ENCODE measurements around the gene PRPSAP1. TPM values are rescaled to one million over a fixed set of nuclear protein-coding genes. Genes with fewer than 3 reads are reported as not detected.

Gene PRPSAP1
- total RNA-seq, 2 donors from 2014 or later = 19.4 to 22.1 TPM

DNA sequence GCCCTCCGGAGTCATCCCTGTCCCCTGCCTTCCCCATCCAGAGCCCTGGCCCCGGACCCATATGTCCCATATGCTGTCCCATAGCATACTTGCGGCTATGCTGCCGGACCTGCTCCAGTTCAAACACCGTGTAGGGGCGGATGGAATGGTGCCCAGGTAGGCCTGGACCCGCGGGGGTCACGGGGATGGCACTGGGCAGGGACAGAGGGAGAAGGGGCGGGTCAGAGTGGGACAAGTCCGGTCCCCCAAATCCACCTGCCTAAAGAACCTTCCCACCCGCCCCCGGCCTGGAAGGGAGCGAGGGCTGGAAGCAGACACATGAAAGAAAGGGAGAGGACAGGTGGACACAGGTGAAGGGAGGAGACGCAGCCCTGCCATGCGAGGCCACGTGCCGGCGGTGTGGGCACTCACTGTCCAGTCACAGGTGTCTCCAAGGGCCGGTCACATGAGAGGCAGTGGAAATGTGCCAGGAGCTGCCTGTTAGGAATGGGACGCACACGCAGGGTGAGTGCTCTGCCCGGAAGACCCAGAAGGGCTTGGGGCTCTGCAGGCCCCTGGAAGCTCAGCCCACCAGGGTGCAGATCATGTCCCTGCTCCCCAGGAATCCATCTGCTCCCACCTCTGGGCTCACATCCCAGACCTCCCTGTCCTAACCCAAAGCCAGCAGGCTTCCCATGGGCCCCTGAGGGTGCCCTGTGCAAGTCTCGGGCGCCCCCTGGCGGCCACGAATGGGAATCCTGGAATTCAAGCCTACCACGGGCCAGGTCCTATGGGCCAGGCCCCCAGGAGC lies 74.6 kb downstream of the PRPSAP1 start:
- H3K27me3 Mint-ChIP-seq = no peaks in the 10 kb centered on the region
- H3K4me1 Mint-ChIP-seq = peaks cover 11% of the 10 kb centered on the region
- ATAC-seq (peak; percentile 84), DNase-seq (peak; percentile 70 to 88 (median 76))
- no peaks in the 10 kb centered on the region for H3K9me3 ChIP-seq (ENCODE audit: control insufficient read depth, low read length, poor library complexity, severe bottlenecking)
- peak overlapping the region; percentile 65 for H3K27ac Mint-ChIP-seq
- no peaks in the 10 kb centered on the region for H3K36me3 Mint-ChIP-seq (ENCODE audit: low read depth)
- no peak overlapping the region for H3K4me3 Mint-ChIP-seq

DNA sequence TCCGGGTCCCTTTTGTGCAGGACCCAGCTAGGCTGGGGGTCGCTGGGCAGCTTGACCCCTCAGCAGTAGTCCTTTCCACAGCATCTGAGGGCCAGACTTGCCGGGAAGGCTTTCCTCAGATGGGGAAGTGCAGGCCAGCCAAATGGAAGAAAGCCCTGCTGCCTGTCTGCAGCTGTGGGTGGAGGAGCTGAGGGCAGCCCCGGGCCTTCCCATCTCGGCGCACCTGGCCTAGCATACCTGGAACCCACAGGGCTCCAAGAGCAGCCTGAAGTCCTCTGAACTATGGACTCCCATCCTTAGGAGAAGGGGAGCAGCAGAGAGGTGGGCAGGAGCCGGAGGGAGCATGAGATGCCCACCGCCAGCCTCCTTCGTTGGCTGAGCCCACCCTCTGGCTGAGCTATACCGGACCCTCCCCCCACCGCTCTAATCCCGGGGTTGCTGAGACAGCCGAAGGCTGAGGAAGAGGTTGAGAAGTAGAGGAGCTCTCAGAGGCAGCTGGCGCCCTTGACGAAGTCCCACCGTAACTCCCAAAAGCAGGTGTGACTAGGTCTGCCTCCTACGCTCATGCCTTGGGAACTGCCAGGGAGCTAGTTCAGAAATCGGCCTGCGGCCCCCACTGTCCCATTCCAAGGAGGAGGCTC lies 75.3 kb downstream of the PRPSAP1 start:
- no peaks in the 10 kb centered on the region for H3K36me3 Mint-ChIP-seq (ENCODE audit: low read depth)
- H3K27ac Mint-ChIP-seq = no peak overlapping the region
- no peak for ATAC-seq
- H3K9me3 ChIP-seq (ENCODE audit: control insufficient read depth, low read length, poor library complexity, severe bottlenecking) = no peaks in the 10 kb centered on the region
- H3K4me3 Mint-ChIP-seq = no peak overlapping the region
- peaks cover 12% of the 10 kb centered on the region for H3K4me1 Mint-ChIP-seq
- no peaks in the 10 kb centered on the region for H3K27me3 Mint-ChIP-seq
- DNase-seq = no peak

DNA sequence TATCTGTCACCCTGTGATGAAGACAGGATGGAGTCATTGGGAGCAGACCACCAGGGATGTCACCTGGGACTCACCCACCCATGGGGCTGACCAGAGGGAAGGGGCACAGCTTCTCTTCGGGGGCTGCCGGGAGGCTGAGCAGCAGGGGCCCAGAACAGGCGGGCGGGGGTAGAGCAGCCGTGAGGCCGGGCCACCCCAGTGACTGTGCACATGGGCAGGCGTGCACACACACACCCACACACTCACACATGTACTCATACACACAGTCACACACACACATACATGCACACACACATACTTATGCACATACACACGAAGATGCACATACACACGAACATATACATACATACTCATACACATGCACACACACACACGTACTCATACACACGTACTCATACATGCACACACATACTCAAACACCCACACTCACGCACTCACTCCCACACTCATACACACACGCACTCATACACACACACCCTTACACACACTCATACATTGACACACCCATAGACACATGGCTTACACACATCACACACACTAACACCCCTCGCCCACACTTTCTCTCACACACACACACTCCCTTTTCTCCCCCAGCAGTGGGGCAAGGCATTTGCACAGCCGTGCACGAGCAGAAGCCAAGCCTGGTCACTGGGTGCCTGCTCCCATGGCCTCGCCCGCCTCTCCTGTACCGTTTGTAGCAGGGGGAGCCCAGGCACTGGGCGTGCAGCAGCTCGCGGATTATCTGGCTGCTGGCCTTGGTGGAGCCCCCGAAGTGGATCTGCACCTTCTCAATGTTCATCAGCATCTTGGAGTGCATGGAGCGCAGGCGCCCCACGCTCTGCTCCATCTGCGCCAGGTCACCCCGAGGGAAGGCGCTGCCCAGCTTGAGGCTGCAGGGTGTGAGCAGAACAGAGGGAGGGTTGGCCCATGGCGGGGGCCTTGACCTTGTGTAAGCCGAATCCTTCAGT lies 76.1 kb downstream of the PRPSAP1 start:
- ATAC-seq (no peak), DNase-seq (no peak)
- no peaks in the 10 kb centered on the region for H3K9me3 ChIP-seq (ENCODE audit: control insufficient read depth, low read length, poor library complexity, severe bottlenecking)
- H3K27me3 Mint-ChIP-seq = no peaks in the 10 kb centered on the region
- H3K27ac Mint-ChIP-seq = peak overlapping the region; percentile 94
- H3K36me3 Mint-ChIP-seq (ENCODE audit: low read depth) = no peaks in the 10 kb centered on the region
- peaks cover 19% of the 10 kb centered on the region for H3K4me1 Mint-ChIP-seq
- H3K4me3 Mint-ChIP-seq = no peak overlapping the region

DNA sequence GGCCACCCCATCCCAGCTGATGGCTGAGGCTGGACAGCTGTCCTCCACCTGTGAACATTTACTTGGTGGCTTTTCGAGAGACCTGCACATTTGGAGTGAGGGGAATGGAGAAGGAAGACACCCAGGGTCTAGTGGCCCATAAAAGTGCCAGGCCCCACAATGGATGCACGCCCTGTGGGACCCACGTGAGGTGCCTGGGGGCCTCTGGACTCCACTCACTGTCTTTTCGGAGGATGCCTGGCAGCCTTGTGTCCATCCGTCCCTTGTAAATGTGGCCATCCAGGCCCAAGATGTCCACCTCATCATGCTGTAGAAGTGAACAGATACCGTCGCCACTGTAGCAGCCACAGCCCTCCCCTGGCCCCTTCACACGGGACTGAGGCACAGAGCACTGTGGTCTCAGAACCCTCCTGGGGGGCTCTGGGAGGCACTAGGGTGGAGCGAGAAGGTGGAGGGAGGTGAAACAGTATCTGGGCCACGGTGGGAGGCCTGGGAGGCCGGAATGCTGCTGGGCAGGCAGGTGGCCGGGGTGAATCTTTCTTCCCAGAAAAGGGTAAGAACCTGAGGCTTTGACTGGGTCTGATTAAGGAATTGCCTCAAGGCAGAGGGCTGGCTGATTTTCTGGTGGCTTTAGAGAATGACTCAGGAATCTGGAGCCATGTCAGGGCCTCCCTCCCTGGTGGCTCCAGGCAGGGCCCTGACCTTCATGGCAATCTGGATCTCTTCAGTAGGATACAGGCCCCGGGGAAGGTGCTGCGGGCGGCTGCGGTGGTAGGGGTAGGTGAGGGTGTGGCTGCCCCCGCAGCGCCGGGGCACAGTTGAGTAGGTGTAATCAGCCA lies 77.0 kb downstream of the PRPSAP1 start:
- H3K4me1 Mint-ChIP-seq = peaks cover 23% of the 10 kb centered on the region
- no peaks in the 10 kb centered on the region for H3K9me3 ChIP-seq (ENCODE audit: control insufficient read depth, low read length, poor library complexity, severe bottlenecking)
- no peaks in the 10 kb centered on the region for H3K36me3 Mint-ChIP-seq (ENCODE audit: low read depth)
- DNase-seq (no peak), ATAC-seq (no peak)
- no peaks in the 10 kb centered on the region for H3K27me3 Mint-ChIP-seq
- peak overlapping the region; percentile 94 for H3K27ac Mint-ChIP-seq
- H3K4me3 Mint-ChIP-seq = no peak overlapping the region

DNA sequence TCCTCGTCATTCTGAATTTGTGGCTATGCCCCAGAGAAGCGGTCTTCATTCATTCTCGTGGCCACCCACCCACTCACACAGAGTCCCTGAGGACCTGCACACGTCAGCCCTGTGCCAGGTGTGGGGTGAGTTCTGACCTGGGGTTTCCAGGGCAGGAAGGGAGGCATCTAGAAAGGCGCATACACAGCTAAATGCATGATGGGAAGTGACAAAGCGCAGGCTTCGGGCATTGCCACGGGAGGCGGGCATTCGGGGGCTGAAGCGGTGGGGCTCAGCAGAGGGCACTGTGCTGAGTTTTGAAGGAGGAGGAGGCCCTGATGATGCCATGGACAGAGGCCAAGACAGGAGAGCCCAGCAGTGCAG lies 77.7 kb downstream of the PRPSAP1 start:
- Mint-ChIP-seq H3K27me3 (no peaks in the 10 kb centered on the region), H3K36me3 (ENCODE audit: low read depth) (no peaks in the 10 kb centered on the region), H3K27ac (peak overlapping the region; percentile 94), H3K4me1 (peaks cover 28% of the 10 kb centered on the region), H3K4me3 (no peak overlapping the region)
- no peak for DNase-seq
- no peaks in the 10 kb centered on the region for H3K9me3 ChIP-seq (ENCODE audit: control insufficient read depth, low read length, poor library complexity, severe bottlenecking)
- peak; percentile 5 for ATAC-seq

DNA sequence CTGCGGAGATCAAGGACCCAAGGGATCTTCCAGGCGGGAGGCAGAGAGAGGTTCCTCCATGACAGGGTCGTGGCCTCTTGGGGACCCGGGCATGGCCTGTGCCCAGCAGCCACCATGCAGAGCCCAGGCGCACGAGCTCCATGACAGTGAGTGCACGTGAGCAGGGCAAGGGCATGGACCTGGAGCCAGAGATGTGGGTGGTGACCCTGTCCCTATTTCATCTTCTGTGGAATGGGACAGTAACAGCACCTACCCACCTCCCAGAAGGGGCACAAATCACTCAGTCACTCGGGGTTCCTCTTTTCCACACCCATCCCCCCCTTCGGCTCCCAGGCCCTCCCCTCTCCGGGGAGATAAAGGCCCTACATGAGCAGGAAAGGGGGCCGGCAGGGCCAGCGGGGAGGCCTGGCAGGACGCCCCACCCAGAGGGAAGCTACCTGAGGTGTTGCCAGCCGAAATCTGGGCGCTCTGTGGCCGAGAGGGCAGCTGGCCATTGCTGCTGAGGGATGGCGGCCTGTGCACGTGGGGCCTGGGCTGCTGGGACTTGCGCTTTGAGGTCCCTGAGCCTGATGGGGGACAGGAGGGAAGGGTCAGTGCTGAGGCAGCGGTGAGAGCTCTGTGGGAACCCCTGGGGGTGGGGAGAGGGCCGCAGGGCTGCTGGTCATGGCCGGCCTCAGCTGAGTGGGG lies 78.2 kb downstream of the PRPSAP1 start:
- H3K27ac Mint-ChIP-seq = peak overlapping the region; percentile 94

GRCh38 chr17:76274112-76274956 lies 79.4 kb downstream of the PRPSAP1 start:
- DNase-seq (no peak), ATAC-seq (no peak)
- no peaks in the 10 kb centered on the region for H3K9me3 ChIP-seq (ENCODE audit: control insufficient read depth, low read length, poor library complexity, severe bottlenecking)
- peaks cover 40% of the 10 kb centered on the region for H3K4me1 Mint-ChIP-seq
- peak overlapping the region; percentile 94 for H3K27ac Mint-ChIP-seq
- H3K4me3 Mint-ChIP-seq = no peak overlapping the region
- no peaks in the 10 kb centered on the region for H3K27me3 Mint-ChIP-seq
- H3K36me3 Mint-ChIP-seq (ENCODE audit: low read depth) = no peaks in the 10 kb centered on the region

More for the DNA sequence above, 78.2 kb downstream of the PRPSAP1 start:
- ATAC-seq (no peak), DNase-seq (no peak)
- no peaks in the 10 kb centered on the region for H3K9me3 ChIP-seq (ENCODE audit: control insufficient read depth, low read length, poor library complexity, severe bottlenecking)
- peaks cover 33% of the 10 kb centered on the region for H3K4me1 Mint-ChIP-seq
- H3K27me3 Mint-ChIP-seq = no peaks in the 10 kb centered on the region
- no peaks in the 10 kb centered on the region for H3K36me3 Mint-ChIP-seq (ENCODE audit: low read depth)
- no peak overlapping the region for H3K4me3 Mint-ChIP-seq

- H3K4me3 Mint-ChIP-seq = peak overlapping the region; percentile 85
- H3K27me3 Mint-ChIP-seq = no peaks in the 10 kb centered on the region
- H3K36me3 Mint-ChIP-seq (ENCODE audit: low read depth) = no peaks in the 10 kb centered on the region
- ATAC-seq (no peak), DNase-seq (no peak)
- peak overlapping the region; percentile 94 for H3K27ac Mint-ChIP-seq
- H3K9me3 ChIP-seq (ENCODE audit: control insufficient read depth, low read length, poor library complexity, severe bottlenecking) = no peaks in the 10 kb centered on the region
- H3K4me1 Mint-ChIP-seq = peaks cover 44% of the 10 kb centered on the region
Observed at GRCh38 chr17:76273445-76274111, 80.1 kb downstream of the PRPSAP1 start.

DNA sequence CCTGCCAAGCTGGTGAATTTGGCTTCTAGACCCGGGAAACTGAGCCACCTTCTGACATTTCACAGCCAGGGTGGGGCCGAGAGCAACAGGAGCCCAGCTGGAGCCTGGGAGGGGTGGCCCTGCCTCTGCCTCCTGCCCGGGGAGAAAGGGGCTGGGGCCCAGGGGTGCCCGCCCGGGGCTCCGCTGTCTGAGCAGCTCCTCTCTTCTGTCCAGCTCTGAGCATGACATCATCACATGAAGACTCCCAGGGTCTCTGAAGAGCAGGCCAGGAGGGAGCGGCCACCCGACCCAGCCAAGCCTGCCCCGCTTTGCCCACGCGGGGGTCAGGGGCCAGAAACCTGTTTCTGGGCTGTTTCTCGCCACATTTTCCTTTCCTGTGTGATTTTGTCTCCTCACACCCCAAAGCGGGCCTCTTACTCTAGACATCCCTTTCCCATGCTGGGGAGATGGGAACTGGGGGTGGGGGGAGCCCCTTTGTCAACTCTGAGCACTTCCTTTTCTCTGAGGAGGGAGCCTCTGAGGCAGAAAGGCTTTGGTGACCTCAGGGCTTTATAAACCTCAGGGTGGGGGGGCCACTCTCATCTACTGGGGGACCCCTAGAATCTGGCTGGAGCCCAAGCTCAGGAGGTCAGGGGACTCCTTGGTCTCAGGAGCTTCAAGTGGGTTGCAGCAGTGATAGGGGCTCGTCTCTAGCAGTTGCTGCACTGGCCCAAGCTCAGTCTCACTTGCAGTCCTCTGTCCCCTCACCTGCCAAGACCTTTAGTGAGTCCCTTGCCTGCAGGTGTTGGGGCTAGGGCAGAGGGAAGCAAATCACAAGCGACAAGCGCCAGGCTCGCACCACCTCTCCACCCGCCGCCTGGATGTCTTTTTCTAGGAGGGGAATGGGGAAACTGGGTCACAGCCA lies 80.9 kb downstream of the PRPSAP1 start:
- no peaks in the 10 kb centered on the region for H3K9me3 ChIP-seq (ENCODE audit: control insufficient read depth, low read length, poor library complexity, severe bottlenecking)
- no peak for DNase-seq
- Mint-ChIP-seq H3K36me3 (ENCODE audit: low read depth) (no peaks in the 10 kb centered on the region), H3K4me3 (peak overlapping the region; percentile 85), H3K27me3 (no peaks in the 10 kb centered on the region), H3K27ac (peak overlapping the region; percentile 94), H3K4me1 (peaks cover 50% of the 10 kb centered on the region)
- no peak for ATAC-seq

DNA sequence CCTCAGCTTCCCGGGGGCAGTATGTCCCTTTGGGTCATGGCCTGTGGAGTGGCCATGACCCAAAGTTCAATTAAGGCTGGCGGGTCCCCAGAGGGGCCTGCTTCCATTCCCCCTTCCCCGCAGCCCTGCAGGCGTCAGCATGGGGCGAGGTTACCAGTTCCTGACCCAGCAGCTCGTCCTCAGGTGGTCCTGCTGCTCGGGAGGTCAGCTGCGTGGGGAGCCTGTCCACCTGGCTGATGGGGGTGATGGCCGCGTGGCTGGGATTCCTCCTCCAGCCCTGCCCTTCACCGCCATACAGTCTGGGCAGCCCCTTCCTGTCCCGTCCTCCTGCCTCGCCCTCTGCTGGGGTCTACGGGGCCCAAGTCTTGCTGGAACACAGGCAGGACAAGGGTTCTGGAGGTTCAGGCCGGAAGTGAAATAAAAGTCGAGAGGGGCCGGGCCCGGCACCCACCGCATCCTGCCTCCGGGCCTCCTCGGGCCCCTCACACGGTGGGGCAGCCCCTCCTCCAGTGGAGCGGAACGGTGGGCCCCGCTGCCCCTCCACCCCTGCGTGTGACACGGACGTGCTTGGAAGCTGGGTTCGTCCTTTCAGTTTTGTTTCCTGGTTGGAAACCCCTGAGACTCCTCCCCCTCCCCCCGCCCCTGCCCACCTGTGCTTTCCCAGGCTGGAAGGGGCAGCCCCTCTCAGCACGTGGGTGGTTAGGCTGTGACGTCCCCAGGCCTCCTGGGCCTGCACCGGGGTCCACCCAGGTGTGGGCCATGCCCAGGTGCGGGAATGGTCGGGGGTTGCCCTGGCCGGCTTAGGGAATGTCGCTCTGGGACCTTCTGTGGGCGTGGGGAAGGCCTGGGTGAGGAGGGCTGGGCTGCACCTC lies 81.8 kb downstream of the PRPSAP1 start:
- Mint-ChIP-seq H3K27me3 (no peaks in the 10 kb centered on the region), H3K4me1 (peaks cover 48% of the 10 kb centered on the region), H3K36me3 (ENCODE audit: low read depth) (no peaks in the 10 kb centered on the region), H3K27ac (peak overlapping the region; percentile 94), H3K4me3 (peak overlapping the region; percentile 85)
- ATAC-seq = peak; percentile 61
- no peaks in the 10 kb centered on the region for H3K9me3 ChIP-seq (ENCODE audit: control insufficient read depth, low read length, poor library complexity, severe bottlenecking)
- DNase-seq = peak in 2 of 3 donors; percentile 53 to 64

Measured in T-helper 17 cell (primary cell).